ENCODE results near the gene KEL. TPM values are rescaled to one million over a fixed set of nuclear protein-coding genes. Genes with fewer than 3 reads are reported as not detected.

Gene KEL
- total and polyA plus RNA-seq, 2 donors from 2014 or later = 0.28 to 0.39 TPM

- Histone ChIP-seq H3K27ac (ENCODE audit: low read depth in 2 of 2, low read length in 2 of 2) (no peak overlapping the region), H3K4me3 (ENCODE audit: low read length in 3 of 3) (no peak overlapping the region), H3K4me1 (ENCODE audit: control insufficient read depth in 2 of 3, insufficient read depth in 2 of 3, low read depth in 1 of 3, low read length in 3 of 3) (no peaks in the 10 kb centered on the region), H3K27me3 (ENCODE audit: control insufficient read depth, insufficient read depth, low read length) (no peaks in the 10 kb centered on the region), H3K9ac (ENCODE audit: low read length in 3 of 3) (no peak overlapping the region), H3K9me3 (ENCODE audit: control insufficient read depth in 2 of 3, insufficient read depth in 1 of 3, low read length in 3 of 3) (no peaks in the 10 kb centered on the region), H3K36me3 (ENCODE audit: control insufficient read depth in 2 of 3, insufficient read depth in 3 of 3, low read length in 3 of 3) (no peaks in the 10 kb centered on the region)
- intact Hi-C loops (cut with DNase I) = no loop called here
- DNase-seq (no peak), FAIRE-seq (no peak)
- TF ChIP-seq CTCF (IDR thresholded peaks at IDR 0.05; ENCODE audit: borderline replicate concordance, extremely low read depth, insufficient read depth) = no peak
Observed at GRCh38 chr7:142897691-142898090, 64.5 kb downstream of the KEL start.

GRCh38 chr7:142896741-142897379 is 65.3 kb downstream of the KEL start:
- H3K27ac ChIP-seq (ENCODE audit: low read depth in 2 of 2, low read length in 2 of 2) = no peak overlapping the region
- no peak for TF ChIP-seq CTCF (IDR thresholded peaks at IDR 0.05; ENCODE audit: borderline replicate concordance, extremely low read depth, insufficient read depth)
- no peak for DNase-seq
- no peak for FAIRE-seq
- intact Hi-C loops (cut with DNase I) = no loop called here
- no peaks in the 10 kb centered on the region for H3K4me1 ChIP-seq (ENCODE audit: control insufficient read depth in 2 of 3, insufficient read depth in 2 of 3, low read depth in 1 of 3, low read length in 3 of 3)
- no peaks in the 10 kb centered on the region for H3K27me3 ChIP-seq (ENCODE audit: control insufficient read depth, insufficient read depth, low read length)
- no peak overlapping the region for H3K4me3 ChIP-seq (ENCODE audit: low read length in 3 of 3)
- no peaks in the 10 kb centered on the region for H3K36me3 ChIP-seq (ENCODE audit: control insufficient read depth in 2 of 3, insufficient read depth in 3 of 3, low read length in 3 of 3)
- no peaks in the 10 kb centered on the region for H3K9me3 ChIP-seq (ENCODE audit: control insufficient read depth in 2 of 3, insufficient read depth in 1 of 3, low read length in 3 of 3)
- H3K9ac ChIP-seq (ENCODE audit: low read length in 3 of 3) = no peak overlapping the region

- no peaks in the 10 kb centered on the region for H3K4me1 ChIP-seq (ENCODE audit: control insufficient read depth in 2 of 3, insufficient read depth in 2 of 3, low read depth in 1 of 3, low read length in 3 of 3)
- H3K27ac ChIP-seq (ENCODE audit: low read depth in 2 of 2, low read length in 2 of 2) = no peak overlapping the region
- intact Hi-C loops (cut with DNase I) = no loop called here
- H3K4me3 ChIP-seq (ENCODE audit: low read length in 3 of 3) = no peak overlapping the region
- no peak overlapping the region for H3K9ac ChIP-seq (ENCODE audit: low read length in 3 of 3)
- TF ChIP-seq CTCF (IDR thresholded peaks at IDR 0.05; ENCODE audit: borderline replicate concordance, extremely low read depth, insufficient read depth) = no peak
- FAIRE-seq (no peak), DNase-seq (no peak)
- no peaks in the 10 kb centered on the region for H3K36me3 ChIP-seq (ENCODE audit: control insufficient read depth in 2 of 3, insufficient read depth in 3 of 3, low read length in 3 of 3)
- H3K27me3 ChIP-seq (ENCODE audit: control insufficient read depth, insufficient read depth, low read length) = no peaks in the 10 kb centered on the region
- no peaks in the 10 kb centered on the region for H3K9me3 ChIP-seq (ENCODE audit: control insufficient read depth in 2 of 3, insufficient read depth in 1 of 3, low read length in 3 of 3)
Observed at GRCh38 chr7:142896151-142896550, 66.0 kb downstream of the KEL start.
